GM19239 (cell line): ENCODE measurements around the gene GAPDHS.

Source experiments
- DNase-seq: peaks from one replicate; pipeline ENCODE4 v3.0.0; 2011; ENCODE audit warnings: low spot score; ENCODE audit not compliant: insufficient read length
- FAIRE-seq: peaks from 2 replicates; lab custom pipeline; 2011; peaks lifted over from hg19 to GRCh38; lab: Jason Lieb, UNC

GAPDHS gene

GRCh38 chr19:35577918-35578317 lies 44.7 kb downstream of the GAPDHS start:
- DNase-seq (no peak), FAIRE-seq (no peak)

GRCh38 chr19:35578707-35579106 lies 45.5 kb downstream of the GAPDHS start:
- DNase-seq (no peak), FAIRE-seq (no peak)

- no peak for DNase-seq
- no peak for FAIRE-seq
These were observed 49.5 kb downstream of the GAPDHS start for GRCh38 chr19:35582760-35583159.

- no peak for DNase-seq
These were observed 52.6 kb downstream of the GAPDHS start, which contains the start of gene PMIS2 for GRCh38 chr19:35585848-35586247. Gene PMIS2, plus strand, starts transcription at chr19:35586173. Its CDS starts 87 bp downstream, at chr19:35586260.

GRCh38 chr19:35587321-35587720 lies 54.1 kb downstream of the GAPDHS start:
- FAIRE-seq (no peak), DNase-seq (no peak)

More at GRCh38 chr19:35585848-35586247, 52.6 kb downstream of the GAPDHS start, which contains the start of gene PMIS2:
- FAIRE-seq: no peak

GRCh38 chr19:35590875-35591274 lies 57.6 kb downstream of the GAPDHS start:
- FAIRE-seq: no peak
- DNase-seq: no peak

GRCh38 chr19:35592226-35592625 lies 59.0 kb downstream of the GAPDHS start:
- FAIRE-seq (peak; percentile 84), DNase-seq (peak; percentile 45)
